ENCODE measurements around the gene TNC.

TNC gene

DNA sequence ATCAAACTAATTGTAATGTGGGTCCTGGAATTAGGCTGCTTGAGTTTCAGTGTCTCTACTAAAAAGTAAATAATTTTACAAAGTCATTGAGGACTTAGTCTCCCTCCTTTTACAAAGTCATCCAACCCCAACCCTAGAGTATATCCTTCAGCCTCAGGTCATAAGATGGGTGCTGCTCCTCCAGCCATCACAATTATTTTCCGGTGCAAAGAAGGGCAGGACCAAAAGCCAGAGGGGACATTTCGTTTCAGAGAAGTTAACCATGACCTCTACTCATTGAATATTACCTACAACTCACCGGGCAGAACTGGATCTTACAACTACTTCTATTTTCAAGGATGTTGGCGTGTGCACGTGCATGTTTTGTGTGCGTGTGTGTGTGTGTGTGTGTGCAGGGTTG lies 127.1 kb downstream of the TNC start:
- TF ChIP-seq ZNF274 (IDR thresholded peaks at IDR 0.05; ENCODE audit: low read depth, low read length) = no peak
- TF ChIP-seq SUZ12 (IDR thresholded peaks at IDR 0.05; ENCODE audit: extremely low read depth, insufficient read depth, insufficient read length) = no peak
- TF ChIP-seq YY1 (IDR thresholded peaks at IDR 0.05; ENCODE audit: insufficient read depth, insufficient read length) = no peak
- no peaks in the 10 kb centered on the region for H3K9me3 ChIP-seq (ENCODE audit: insufficient read depth, low read length)
- DNase-seq (ENCODE audit: low read depth, low spot score) = no peak
- no peak overlapping the region for H3K9ac ChIP-seq (ENCODE audit: insufficient read length, low read depth)
- no peaks in the 10 kb centered on the region for H3K36me3 ChIP-seq (ENCODE audit: insufficient read depth, insufficient read length, low read length)
- H3K4me1 ChIP-seq (ENCODE audit: insufficient read depth, insufficient read length) = no peaks in the 10 kb centered on the region
- H3K4me3 ChIP-seq (ENCODE audit: insufficient read length, low read depth) = no peak overlapping the region
- no peaks in the 10 kb centered on the region for H3K27me3 ChIP-seq (ENCODE audit: insufficient read depth, insufficient read length)

DNA sequence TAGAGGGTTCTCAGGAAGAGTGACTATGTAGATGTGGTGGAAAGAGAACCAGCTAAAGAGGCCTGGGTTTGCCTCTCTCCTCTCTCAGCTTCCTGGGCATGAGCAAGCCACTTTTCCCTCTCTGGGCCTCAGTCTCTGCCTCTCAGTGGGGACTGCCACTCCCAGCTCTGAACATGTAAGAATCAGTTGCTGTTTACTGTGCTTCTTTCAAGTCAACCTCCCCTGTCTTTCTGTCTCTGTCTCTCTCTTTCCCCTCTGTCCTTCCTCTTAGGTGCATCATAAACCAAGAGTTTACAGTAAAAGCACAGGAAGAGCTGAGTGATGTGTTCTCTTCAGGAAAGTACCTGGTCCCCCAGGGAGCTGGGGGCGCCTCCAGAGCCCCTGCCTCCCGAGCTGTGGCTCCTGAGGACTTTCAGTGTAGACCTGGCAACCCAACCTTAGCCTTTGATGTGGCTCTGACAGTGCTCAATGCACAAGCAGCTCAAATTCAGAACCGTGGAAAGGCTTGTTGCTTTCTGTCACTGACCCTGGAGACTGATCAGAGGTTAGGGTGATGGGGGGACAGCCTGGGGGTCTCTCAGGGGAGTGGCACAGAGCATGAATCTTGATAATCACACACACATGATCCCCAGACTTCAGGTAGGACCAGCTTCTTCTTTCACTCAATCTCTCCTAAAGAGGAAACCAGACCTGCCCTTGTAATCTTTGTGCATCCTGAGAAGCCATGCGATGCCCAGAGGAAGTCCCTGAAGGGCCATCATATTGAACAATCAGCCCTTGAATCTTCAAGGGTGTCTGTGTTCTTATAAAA lies 128.2 kb downstream of the TNC start:
- DNase-seq (ENCODE audit: low read depth, low spot score) = no peak
- H3K9ac ChIP-seq (ENCODE audit: insufficient read length, low read depth) = no peak overlapping the region
- no peak overlapping the region for H3K4me3 ChIP-seq (ENCODE audit: insufficient read length, low read depth)
- TF ChIP-seq SUZ12 (IDR thresholded peaks at IDR 0.05; ENCODE audit: extremely low read depth, insufficient read depth, insufficient read length) (no peak), ZNF274 (IDR thresholded peaks at IDR 0.05; ENCODE audit: low read depth, low read length) (no peak), YY1 (IDR thresholded peaks at IDR 0.05; ENCODE audit: insufficient read depth, insufficient read length) (no peak)
- no peaks in the 10 kb centered on the region for H3K4me1 ChIP-seq (ENCODE audit: insufficient read depth, insufficient read length)
- H3K36me3 ChIP-seq (ENCODE audit: insufficient read depth, insufficient read length, low read length) = no peaks in the 10 kb centered on the region
- no peaks in the 10 kb centered on the region for H3K9me3 ChIP-seq (ENCODE audit: insufficient read depth, low read length)
- no peaks in the 10 kb centered on the region for H3K27me3 ChIP-seq (ENCODE audit: insufficient read depth, insufficient read length)

DNA sequence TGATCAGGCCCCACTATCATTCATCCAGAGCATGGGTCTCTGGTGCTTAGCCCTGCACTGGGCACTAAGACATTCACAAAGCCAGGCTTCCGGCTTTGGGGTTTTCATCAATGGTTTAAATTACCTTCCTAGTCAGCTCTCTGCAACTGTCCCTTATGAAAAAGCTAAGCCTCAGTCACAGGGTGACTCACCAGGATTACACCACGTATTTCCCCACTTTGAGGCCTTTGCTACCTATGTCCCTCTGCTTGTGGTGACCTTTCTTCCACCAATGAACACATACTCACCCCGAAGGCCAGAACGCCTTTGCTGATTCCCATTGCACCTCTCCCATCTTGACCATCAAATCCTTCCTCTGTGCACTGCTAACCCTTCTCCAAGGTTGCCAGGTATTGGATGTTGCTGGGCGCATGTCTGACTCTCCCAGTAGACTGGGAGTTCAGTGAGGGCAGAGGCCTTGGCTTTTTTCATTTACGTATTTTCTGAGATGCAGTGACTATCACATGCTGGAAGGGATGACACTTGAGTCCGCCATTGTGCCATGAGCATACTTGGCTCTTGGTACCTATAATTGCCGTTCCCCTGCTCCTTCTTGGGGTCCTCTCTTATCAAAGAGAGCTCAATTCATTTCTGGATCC lies 128.9 kb downstream of the TNC start:
- Histone ChIP-seq H3K4me1 (ENCODE audit: insufficient read depth, insufficient read length) (no peaks in the 10 kb centered on the region), H3K9me3 (ENCODE audit: insufficient read depth, low read length) (no peaks in the 10 kb centered on the region), H3K27me3 (ENCODE audit: insufficient read depth, insufficient read length) (no peaks in the 10 kb centered on the region), H3K9ac (ENCODE audit: insufficient read length, low read depth) (no peak overlapping the region), H3K4me3 (ENCODE audit: insufficient read length, low read depth) (no peak overlapping the region), H3K36me3 (ENCODE audit: insufficient read depth, insufficient read length, low read length) (no peaks in the 10 kb centered on the region)
- DNase-seq (ENCODE audit: low read depth, low spot score) = no peak
- TF ChIP-seq SUZ12 (IDR thresholded peaks at IDR 0.05; ENCODE audit: extremely low read depth, insufficient read depth, insufficient read length) = no peak
- no peak for TF ChIP-seq YY1 (IDR thresholded peaks at IDR 0.05; ENCODE audit: insufficient read depth, insufficient read length)

DNA sequence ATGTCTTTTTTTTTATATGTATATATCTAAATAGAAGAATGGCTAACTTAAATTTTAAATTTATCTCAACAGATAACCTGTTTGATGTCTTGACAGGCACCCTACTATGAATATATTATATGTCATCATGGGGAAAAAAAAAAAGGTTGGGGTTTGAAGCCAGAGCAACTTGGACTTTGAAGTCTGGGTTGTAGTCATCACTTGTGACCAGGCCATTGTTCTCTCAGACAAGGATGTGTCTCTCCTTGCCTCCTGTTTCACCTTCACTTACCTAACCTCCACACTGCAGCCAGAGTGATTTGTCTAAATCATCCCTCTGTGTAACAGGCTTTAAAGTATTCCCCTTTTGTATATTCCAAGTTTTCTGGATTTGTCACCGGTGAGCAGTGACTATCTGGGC lies 130.8 kb downstream of the TNC start:
- no peak for TF ChIP-seq ZNF274 (IDR thresholded peaks at IDR 0.05; ENCODE audit: low read depth, low read length)
- TF ChIP-seq SUZ12 (IDR thresholded peaks at IDR 0.05; ENCODE audit: extremely low read depth, insufficient read depth, insufficient read length) = no peak
- no peak for TF ChIP-seq YY1 (IDR thresholded peaks at IDR 0.05; ENCODE audit: insufficient read depth, insufficient read length)
- Histone ChIP-seq H3K9ac (ENCODE audit: insufficient read length, low read depth) (no peak overlapping the region), H3K27me3 (ENCODE audit: insufficient read depth, insufficient read length) (no peaks in the 10 kb centered on the region), H3K4me1 (ENCODE audit: insufficient read depth, insufficient read length) (no peaks in the 10 kb centered on the region), H3K36me3 (ENCODE audit: insufficient read depth, insufficient read length, low read length) (no peaks in the 10 kb centered on the region), H3K4me3 (ENCODE audit: insufficient read length, low read depth) (no peak overlapping the region), H3K9me3 (ENCODE audit: insufficient read depth, low read length) (no peaks in the 10 kb centered on the region)
- no peak for DNase-seq (ENCODE audit: low read depth, low spot score)

DNA sequence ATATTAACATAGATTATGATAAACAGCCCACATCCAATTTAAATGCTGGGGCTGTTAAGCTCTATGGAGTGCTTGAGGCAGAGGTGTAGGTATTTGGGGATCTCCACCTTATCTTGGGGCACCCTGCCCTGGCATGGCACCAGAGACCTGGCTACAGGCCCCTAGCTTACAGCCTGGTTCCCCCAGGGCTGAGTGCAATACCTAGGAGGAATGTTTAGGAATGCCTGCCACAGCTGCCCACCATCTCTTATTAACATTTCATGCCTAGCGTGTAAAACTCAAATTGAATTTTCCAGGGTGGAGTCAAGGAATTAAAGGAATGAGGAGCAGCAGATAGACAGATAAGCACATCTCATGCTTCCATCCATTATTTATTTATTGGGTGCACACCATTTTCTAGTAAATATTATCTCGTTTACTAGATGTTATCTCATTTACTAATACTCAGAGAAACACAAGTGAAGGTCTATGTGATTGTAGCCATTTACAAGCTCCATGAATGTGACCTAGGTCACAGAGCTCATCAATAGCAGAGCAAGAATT lies 131.9 kb downstream of the TNC start:
- Histone ChIP-seq H3K4me3 (ENCODE audit: insufficient read length, low read depth) (no peak overlapping the region), H3K4me1 (ENCODE audit: insufficient read depth, insufficient read length) (no peaks in the 10 kb centered on the region), H3K9ac (ENCODE audit: insufficient read length, low read depth) (no peak overlapping the region), H3K36me3 (ENCODE audit: insufficient read depth, insufficient read length, low read length) (no peaks in the 10 kb centered on the region), H3K27me3 (ENCODE audit: insufficient read depth, insufficient read length) (no peaks in the 10 kb centered on the region), H3K9me3 (ENCODE audit: insufficient read depth, low read length) (no peaks in the 10 kb centered on the region)
- DNase-seq (ENCODE audit: low read depth, low spot score) = no peak
- TF ChIP-seq ZNF274 (IDR thresholded peaks at IDR 0.05; ENCODE audit: low read depth, low read length) = no peak
- no peak for TF ChIP-seq SUZ12 (IDR thresholded peaks at IDR 0.05; ENCODE audit: extremely low read depth, insufficient read depth, insufficient read length)
- no peak for TF ChIP-seq YY1 (IDR thresholded peaks at IDR 0.05; ENCODE audit: insufficient read depth, insufficient read length)

DNA sequence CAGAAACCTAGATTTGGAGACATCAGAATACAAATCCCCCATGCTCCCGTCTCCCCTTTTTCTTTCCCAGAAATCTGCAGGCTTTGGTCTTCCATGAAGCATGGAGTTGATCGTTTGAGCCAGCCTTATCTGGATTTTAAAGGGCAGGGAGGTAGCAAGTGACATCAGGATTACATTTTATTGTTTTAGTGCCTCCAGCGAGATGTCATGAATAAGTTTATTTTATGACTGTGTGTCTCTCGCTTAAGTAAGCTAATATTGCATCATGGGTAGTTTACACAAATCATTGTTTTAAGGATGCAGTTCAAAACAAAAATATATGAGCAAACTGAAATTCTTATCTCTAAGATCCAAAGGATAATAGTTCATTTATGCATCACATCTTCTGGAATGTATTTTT lies 136.9 kb downstream of the TNC start:
- no peaks in the 10 kb centered on the region for H3K4me1 ChIP-seq (ENCODE audit: insufficient read depth, insufficient read length)
- no peaks in the 10 kb centered on the region for H3K27me3 ChIP-seq (ENCODE audit: insufficient read depth, insufficient read length)
- no peak overlapping the region for H3K4me3 ChIP-seq (ENCODE audit: insufficient read length, low read depth)
- H3K9ac ChIP-seq (ENCODE audit: insufficient read length, low read depth) = no peak overlapping the region
- no peaks in the 10 kb centered on the region for H3K36me3 ChIP-seq (ENCODE audit: insufficient read depth, insufficient read length, low read length)
- DNase-seq (ENCODE audit: low read depth, low spot score) = no peak
- no peak for TF ChIP-seq ZNF274 (IDR thresholded peaks at IDR 0.05; ENCODE audit: low read depth, low read length)
- TF ChIP-seq YY1 (IDR thresholded peaks at IDR 0.05; ENCODE audit: insufficient read depth, insufficient read length) = no peak
- no peaks in the 10 kb centered on the region for H3K9me3 ChIP-seq (ENCODE audit: insufficient read depth, low read length)

DNA sequence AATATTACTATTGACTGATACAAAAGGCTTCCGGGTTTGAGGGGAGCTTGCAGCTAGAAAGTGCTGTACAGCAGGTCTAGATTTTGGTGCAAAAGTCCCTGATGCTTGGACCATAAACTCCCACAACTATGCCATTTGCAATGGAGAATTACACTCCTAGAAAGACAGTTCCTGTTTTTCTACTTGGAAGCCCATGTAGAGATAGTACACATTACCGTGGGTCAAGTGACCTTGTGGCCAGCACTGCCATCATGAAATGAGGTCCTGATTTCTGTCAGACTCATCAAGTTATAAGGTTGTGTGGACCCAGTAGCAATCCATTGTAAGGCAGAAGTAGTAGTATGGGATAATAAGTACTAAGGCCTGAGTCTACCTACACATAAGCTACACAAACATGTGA lies 144.7 kb downstream of the TNC start:
- no peaks in the 10 kb centered on the region for H3K9me3 ChIP-seq (ENCODE audit: insufficient read depth, low read length)

More for the DNA sequence above, 144.7 kb downstream of the TNC start:
- Histone ChIP-seq H3K36me3 (ENCODE audit: insufficient read depth, insufficient read length, low read length) (no peaks in the 10 kb centered on the region), H3K4me3 (ENCODE audit: insufficient read length, low read depth) (no peak overlapping the region), H3K27me3 (ENCODE audit: insufficient read depth, insufficient read length) (no peaks in the 10 kb centered on the region), H3K9ac (ENCODE audit: insufficient read length, low read depth) (no peak overlapping the region), H3K4me1 (ENCODE audit: insufficient read depth, insufficient read length) (no peaks in the 10 kb centered on the region)
- TF ChIP-seq YY1 (IDR thresholded peaks at IDR 0.05; ENCODE audit: insufficient read depth, insufficient read length) (no peak), SUZ12 (IDR thresholded peaks at IDR 0.05; ENCODE audit: extremely low read depth, insufficient read depth, insufficient read length) (no peak), ZNF274 (IDR thresholded peaks at IDR 0.05; ENCODE audit: low read depth, low read length) (no peak)
- DNase-seq (ENCODE audit: low read depth, low spot score) = no peak
